Stomach (tissue), 4 donors: ENCODE results near the gene LNX1.

Experiments used
- CTCF ChIP-seq, 7 experiments: fragments of 450-650 bp in 4 of 7; fragments of 200-600 bp in 3 of 7; sonication (generic) in 3 of 7; IDR thresholded peaks; one replicate each; pipeline ENCODE4 v1.5.1; 2016 to 2019; ENCODE audit warnings: antibody characterized with exemption in 7 of 7, control low read depth in 2 of 7, mild to moderate bottlenecking in 1 of 7
- EP300 ChIP-seq: sonication (generic); formaldehyde crosslinking; IDR thresholded peaks from one replicate; pipeline ENCODE4 v1.6.1; 2017; ENCODE audit warnings: antibody characterized with exemption
- POLR2A ChIP-seq, 4 donors: fragments of 450-650 bp; IDR thresholded peaks; one replicate each; pipeline ENCODE4 v1.6.1; 2016; ENCODE audit warnings: antibody characterized with exemption in 4 of 4, control low read depth in 2 of 4, mild to moderate bottlenecking in 1 of 4, moderate library complexity in 1 of 4
- POLR2AphosphoS5 ChIP-seq, 3 donors: sonication (generic); formaldehyde crosslinking; IDR thresholded peaks; one replicate each; pipeline ENCODE4 v1.6.1; 2016; ENCODE audit warnings: antibody characterized with exemption in 3 of 3

- TF ChIP-seq CTCF (IDR thresholded peaks at IDR 0.05) (no peak), EP300 (no peak), POLR2A (IDR thresholded peaks at IDR 0.05) (no peak), POLR2AphosphoS5 (IDR thresholded peaks at IDR 0.05) (no peak)
Observed at GRCh38 chr4:53558065-53558801, 33.1 kb downstream of the LNX1 start.
